K562 (cell line): ENCODE measurements around the gene EYA2. TPM values are rescaled to one million over a fixed set of nuclear protein-coding genes. Genes with fewer than 3 reads are reported as not detected.

Experiments used
- ATAC-seq: fragments of 200-7000 bp; cut with Tn5 transposase; 3 replicates; pipeline ENCODE4 v1.9.1; 2020; ENCODE audit warnings: moderate library complexity
- BruUV-seq: library from RNA; stranded (reverse); fragments of 400-500 nt; replicated peaks from 2 replicates; lab custom pipeline; 2021; lab: Mats Ljungman, UMichigan
- CTCF ChIA-PET: fragments of 300-600 bp; formaldehyde crosslinking; extraction: SDS; loops from one replicate; lab custom pipeline; 2021; ENCODE audit warnings: low intra/inter-chr PET ratio; lab: Yijun Ruan, JAX
- POLR2A ChIA-PET: fragments of 300-600, 350-650 bp; sonication (Branson Sonifier 250); formaldehyde crosslinking; extraction: SDS; loops from one replicate; lab custom pipeline; 2021; ENCODE audit warnings: antibody characterized with exemption, inconsistent platforms; lab: Yijun Ruan, JAX
- DNase-seq, 4 experiments: peaks; one replicate each; pipeline versions ENCODE4 v3.0.0 to v3.0.0-alpha.2; 2011 to 2018; ENCODE audit warnings: low spot score in 3 of 4, mixed read lengths in 3 of 4; ENCODE audit errors: extremely low read depth in 1 of 4
- FAIRE-seq: peaks from 2 replicates; lab custom pipeline; 2011; peaks lifted over from hg19 to GRCh38; lab: Jason Lieb, UNC
- H2AFZ ChIP-seq: 2 replicates; pipeline ENCODE4 v1.6.0; 2011; ENCODE audit warnings: low read depth, low read length, control low read depth, inconsistent platforms
- H3K27ac ChIP-seq: fragments of 200-600 bp; 3 replicates; pipeline ENCODE4 v1.8.0; 2011; ENCODE audit warnings: low read depth, mild to moderate bottlenecking, control low read depth, inconsistent platforms, low read length, moderate library complexity, mixed read lengths; ENCODE audit errors: extremely low read depth
- H3K27me3 ChIP-seq, 2 experiments: fragments of 300-600 bp in 1 of 2; 2 replicates in 1 of 2; 3 replicates in 1 of 2; pipeline versions ENCODE4 v1.6.0 to v1.8.0; 2011; ENCODE audit warnings: inconsistent platforms in 2 of 2, low read length in 2 of 2, mild to moderate bottlenecking in 1 of 2, mixed read lengths in 1 of 2, moderate library complexity in 1 of 2; ENCODE audit not compliant: control insufficient read depth in 2 of 2, insufficient read depth in 2 of 2
- H3K36me3 ChIP-seq: fragments of 300-600 bp; 3 replicates; pipeline ENCODE4 v1.8.0; 2011; ENCODE audit warnings: mild to moderate bottlenecking, low read length, inconsistent platforms; ENCODE audit not compliant: control insufficient read depth, insufficient read depth
- H3K4me1 ChIP-seq, 2 experiments: fragments of 200-600 bp in 1 of 2; replicated peaks in 1 of 2; 2 replicates in 1 of 2; 3 replicates in 1 of 2; pipeline versions ENCODE4 v1.5.1 to v1.8.0; 2011; ENCODE audit warnings: inconsistent platforms in 2 of 2, low read length in 2 of 2, mild to moderate bottlenecking in 1 of 2, mixed read lengths in 1 of 2, moderate library complexity in 1 of 2; ENCODE audit not compliant: control insufficient read depth in 2 of 2, insufficient read depth in 2 of 2
- H3K4me2 ChIP-seq: 2 replicates; pipeline ENCODE4 v1.6.1; 2011; ENCODE audit warnings: low read length, control low read depth, inconsistent platforms, mixed read lengths; ENCODE audit not compliant: insufficient read depth
- H3K4me3 ChIP-seq: fragments of 200-600 bp; sonication (generic), shearing (Covaris generic); 2 replicates; pipeline ENCODE4 v1.5.1; 2016; ENCODE audit warnings: control low read depth, inconsistent platforms
- H3K79me2 ChIP-seq: fragments of 200-600 bp; 3 replicates; pipeline ENCODE4 v1.8.0; 2011; ENCODE audit warnings: low read length, inconsistent platforms; ENCODE audit not compliant: control insufficient read depth, insufficient read depth
- H3K9ac ChIP-seq, 2 experiments: 2 replicates each; pipeline versions ENCODE4 v1.6.0 to v1.6.1; 2011; ENCODE audit warnings: low read depth in 2 of 2, low read length in 2 of 2, control low read depth in 1 of 2, inconsistent platforms in 1 of 2, mild to moderate bottlenecking in 1 of 2, mixed read lengths in 1 of 2; ENCODE audit not compliant: insufficient read depth in 1 of 2
- H3K9me1 ChIP-seq: one replicate; pipeline ENCODE4 v1.6.0; 2011; ENCODE audit warnings: inconsistent platforms, mild to moderate bottlenecking, low read length, moderate library complexity; ENCODE audit not compliant: control insufficient read depth, insufficient read depth
- H3K9me3 ChIP-seq: replicated peaks from 2 replicates; pipeline ENCODE4 v1.5.1; 2011; ENCODE audit warnings: low read depth, low read length, inconsistent platforms; ENCODE audit not compliant: control insufficient read depth, insufficient read depth
- H4K20me1 ChIP-seq: replicated peaks from 2 replicates; pipeline ENCODE4 v1.6.1; 2011; ENCODE audit warnings: low read length, inconsistent platforms, mixed read lengths; ENCODE audit not compliant: control insufficient read depth, insufficient read depth
- ZBTB11 ChIP-seq, 3 experiments: fragments of 200-800 bp in 1 of 3; fragments of 250-450 bp in 1 of 3; fragments of 450-650 bp in 1 of 3; sonication (Bioruptor Pico) in 1 of 3; sonication (Bioruptor generic) in 1 of 3; formaldehyde crosslinking in 1 of 3; IDR thresholded peaks; 2 replicates each; pipeline versions ENCODE4 v1.6.1 to v1.8.0; 2016 to 2022; ENCODE audit warnings: mild to moderate bottlenecking in 2 of 3, missing genetic modification characterization in 2 of 3, missing compliant biosample characterization in 1 of 3, moderate library complexity in 1 of 3
- ZKSCAN1 ChIP-seq: fragments of 150-350 bp; IDR thresholded peaks from 2 replicates; pipeline ENCODE4 v1.6.1; 2016; ENCODE audit warnings: low read depth, low read length
- WGBS: fragments of 100-300 bp; shearing (Covaris generic); methylation state at CpG from one replicate; pipeline ENCODE4 v1.1.6; 2016; ENCODE audit warnings: low coverage, mixed read lengths; ENCODE audit not compliant: insufficient coverage; ENCODE audit errors: missing lambda C conversion rate; 5-methylcytosine and 5-hydroxymethylcytosine counted together
- in situ Hi-C: fragments of 300-500 bp; cut with MboI; formaldehyde crosslinking; loops from 4 replicates; pipeline ENCODE4 v1.15.0; 2018; ENCODE audit warnings: inconsistent platforms, mixed read lengths
- intact Hi-C: fragments of 100-400 bp; cut with micrococcal nuclease; formaldehyde crosslinking; loops from 2 replicates; pipeline ENCODE4 v1.14.2; 2022
- polyA plus RNA-seq, 8 experiments: library from polyadenylated mRNA; depleted of rRNA in 4 of 8; stranded (reverse) in 5 of 8; unstranded in 3 of 8; fragments of >200 nt; fragmentation: Nextera tagmentation in 2 of 8; fragmentation: Illumina TruSeq in 1 of 8; extraction: Ambion mirVana in 2 of 8; extraction: Trizol in 1 of 8; gene quantifications; 2 replicates each; pipeline versions ENCODE4 v1.2.1 to v1.2.3, GENCODE V29; 2011 to 2014; ENCODE audit warnings: inconsistent platforms in 1 of 8, missing spikeins in 1 of 8
- total RNA-seq, 7 experiments: library from RNA; depleted of rRNA in 6 of 7; stranded (reverse); fragments of >200 nt in 6 of 7; fragmentation: Illumina TruSeq in 2 of 7; extraction: Trizol in 2 of 7; gene quantifications; 2 replicates each; pipeline versions ENCODE4 v1.2.1 to v1.2.3, GENCODE V29; 2011 to 2021; ENCODE audit warnings: low replicate concordance in 1 of 7

EYA2 gene
- total and polyA plus RNA-seq, 9 of the 15 experiments (the other 6 are each of a cell fraction or from before 2014, with no cell fraction given), result 0.03 TPM; not detected in 8

GRCh38 chr20:47211036-47211435, 316.4 kb downstream of the EYA2 start:
- no peak overlapping the region for H2AFZ ChIP-seq
- H3K4me1 ChIP-seq, result peaks cover 3 to 5% of the 10 kb centered on the region in 2 experiments; a peak in 2 of 5 replicates
- H3K27ac ChIP-seq, result no peak overlapping the region
- ATAC-seq, result no peak
- peaks cover 79% of the 10 kb centered on the region for H3K36me3 ChIP-seq
- in situ Hi-C loops, result no loop called here
- BruUV-seq, result no TSS peak
- TF ChIP-seq ZKSCAN1, result no peak
- TF ChIP-seq ZBTB11 (CRISPR knock-in tag; IDR thresholded peaks at IDR 0.05), result peak in 1 of 3 experiments; percentile 60; a peak in 2 of 6 replicates
- TF ChIP-seq, all 486 proteins: peak for 1
- H3K79me2 ChIP-seq, result peaks cover 32% of the 10 kb centered on the region
- POLR2A ChIA-PET, result interaction anchor here (0.7 kb wide), 2 partner anchors 8 to 12 kb away, joined by 3 read pairs; no protein-coding TSS in a partner anchor
- peaks cover 25% of the 10 kb centered on the region; the same call in 1 of the 2 replicates for H4K20me1 ChIP-seq
- DNase-seq (no peak), FAIRE-seq (no peak)
- 94% methylated on average over 7 of the region's 7 CpGs for WGBS
- no peaks in the 10 kb centered on the region for H3K9me1 ChIP-seq
- intact Hi-C loops, result no loop called here
- H3K4me2 ChIP-seq, result no peak overlapping the region
- CTCF ChIA-PET, result no interaction called here
- H3K27me3 ChIP-seq, result no peaks in the 10 kb centered on the region
- no peaks in the 10 kb centered on the region for H3K9me3 ChIP-seq
- H3K4me3 ChIP-seq, result no peak overlapping the region
- H3K9ac ChIP-seq, result no peak overlapping the region
